CD4-positive, alpha-beta memory T cell (primary cell): ENCODE measurements around the gene GMPPB. TPM values are rescaled to one million over a fixed set of nuclear protein-coding genes. Genes with fewer than 3 reads are reported as not detected.
"Not testable (repeated sequence)": the region's sequence is repeated elsewhere in the genome, so short reads cannot be mapped to it uniquely, and the experiment has no call there.

Experiments
- CTCF ChIA-PET: fragments of 350-600 bp; sonication (Branson Sonifier 250); formaldehyde crosslinking; loops from one replicate; lab custom pipeline; 2021; ENCODE audit warnings: inconsistent platforms; ENCODE audit not compliant: partially characterized antibody; lab: Charles Lee
- POLR2A ChIA-PET: fragments of 350-600 bp; sonication (Branson Sonifier 250); formaldehyde crosslinking; loops from one replicate; lab custom pipeline; 2021; ENCODE audit not compliant: partially characterized antibody; lab: Charles Lee
- DNase-seq, 5 donors: peaks; one replicate each; pipeline versions ENCODE4 v3.0.0 to v3.0.0-alpha.2; 2020 to 2022; ENCODE audit warnings: mixed read lengths in 1 of 5
- H3K27ac ChIP-seq: one replicate; pipeline ENCODE4 v1.7.0; 2013; ENCODE audit warnings: low read depth, low read length
- H3K27me3 ChIP-seq: 2 replicates; pipeline ENCODE4 v1.7.0; 2013; ENCODE audit warnings: mild to moderate bottlenecking, low read length, moderate library complexity; ENCODE audit not compliant: insufficient read depth
- H3K36me3 ChIP-seq: 2 replicates; pipeline ENCODE4 v1.7.0; 2013; ENCODE audit warnings: mild to moderate bottlenecking, low read length, moderate library complexity; ENCODE audit not compliant: insufficient read depth
- H3K4me1 ChIP-seq: 2 replicates; pipeline ENCODE4 v1.7.0; 2013; ENCODE audit warnings: mild to moderate bottlenecking, low read length, moderate library complexity; ENCODE audit not compliant: insufficient read depth
- H3K4me3 ChIP-seq, 2 donors: one replicate each; pipeline ENCODE4 v1.7.0; 2013; ENCODE audit warnings: low read length in 2 of 2, mild to moderate bottlenecking in 1 of 2
- H3K9me3 ChIP-seq, 2 donors: one replicate each; pipeline ENCODE4 v1.7.0; 2013; ENCODE audit warnings: low read length in 2 of 2, control low read depth in 1 of 2; ENCODE audit not compliant: control insufficient read depth in 1 of 2
- H3K27ac Mint-ChIP-seq, 7 donors: one replicate each; pipeline ENCODE4 v1.8.0; 2020 to 2021; ENCODE audit warnings: mixed read lengths in 7 of 7, mild to moderate bottlenecking in 6 of 7, inconsistent platforms in 3 of 7, moderate library complexity in 3 of 7
- H3K27me3 Mint-ChIP-seq, 2 donors: one replicate each; pipeline ENCODE4 v1.8.0; 2020 to 2021; ENCODE audit warnings: mixed read lengths in 2 of 2
- H3K36me3 Mint-ChIP-seq, 2 donors: one replicate each; pipeline ENCODE4 v1.8.0; 2020 to 2021; ENCODE audit warnings: mixed read lengths in 2 of 2, inconsistent platforms in 1 of 2, mild to moderate bottlenecking in 1 of 2
- H3K4me1 Mint-ChIP-seq, 4 donors: one replicate each; pipeline ENCODE4 v1.8.0; 2020 to 2021; ENCODE audit warnings: mixed read lengths in 4 of 4, mild to moderate bottlenecking in 1 of 4
- H3K4me3 Mint-ChIP-seq, 8 donors: one replicate each; pipeline ENCODE4 v1.8.0; 2020 to 2021; ENCODE audit warnings: mixed read lengths in 8 of 8, mild to moderate bottlenecking in 7 of 8, moderate library complexity in 6 of 8, inconsistent platforms in 3 of 8
- H3K9me3 Mint-ChIP-seq, 8 donors: one replicate each; pipeline ENCODE4 v1.8.0; 2020 to 2021; ENCODE audit warnings: mixed read lengths in 8 of 8, mild to moderate bottlenecking in 5 of 8, inconsistent platforms in 3 of 8, moderate library complexity in 1 of 8
- intact Hi-C: fragments of 100-400 bp; cut with micrococcal nuclease; formaldehyde crosslinking; loops from one replicate; pipeline ENCODE4 v1.15.1; 2023
- polyA plus RNA-seq, 2 donors: library from polyadenylated mRNA; unstranded; fragments of 300-500 nt; fragmentation: Illumina TruSeq; gene quantifications; one replicate each; pipeline ENCODE4 v1.2.3, GENCODE V29; 2021
- total RNA-seq, 2 experiments: library from RNA; stranded (reverse); gene quantifications; one replicate each; pipeline ENCODE4 v1.2.3, GENCODE V29; 2021

The GMPPB gene
- total and polyA plus RNA-seq, 4 experiments from 2014 or later = 22.2 to 61.3 (median 41.7) TPM

- Mint-ChIP-seq H3K4me1 (peaks cover 11 to 33% (median 24%) of the 10 kb centered on the region in 4 donors), H3K27ac (peak overlapping the region in 1 of 7 donors; percentile 17)
- H3K27me3 Mint-ChIP-seq, H3K4me3 Mint-ChIP-seq, H3K36me3 Mint-ChIP-seq, CTCF ChIA-PET, H3K9me3 ChIP-seq, intact Hi-C loops, H3K9me3 Mint-ChIP-seq, H3K36me3 ChIP-seq, H3K4me3 ChIP-seq, H3K27me3 ChIP-seq, DNase-seq, H3K27ac ChIP-seq, POLR2A ChIA-PET: not testable (repeated sequence)
- H3K4me1 ChIP-seq = peaks cover 20% of the 10 kb centered on the region
Measured at GRCh38 chr3:49694409-49695070, 29.2 kb downstream of the GMPPB start.

DNA sequence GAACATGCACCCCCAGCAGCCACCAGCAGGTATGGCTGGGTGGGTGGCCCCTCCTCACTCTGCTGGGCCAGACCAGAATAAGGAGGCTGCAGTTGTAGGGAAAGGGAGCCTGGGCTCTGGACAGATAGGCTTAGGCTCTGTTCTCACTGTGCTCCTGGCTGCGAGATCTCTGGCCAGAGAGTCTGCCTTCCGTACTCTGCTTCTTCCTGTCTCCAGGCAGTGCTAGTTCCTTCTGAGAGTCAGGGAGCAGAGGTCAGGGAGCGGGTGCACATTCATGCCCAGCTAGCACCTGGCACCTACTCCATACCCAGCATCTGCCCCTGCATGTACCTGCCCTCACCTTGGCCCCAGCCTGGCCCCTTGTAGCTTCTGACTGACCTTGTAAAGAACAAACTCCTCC, 32.3 kb downstream of the GMPPB start:
- peaks cover 16 to 52% (median 35%) of the 10 kb centered on the region in 4 donors for H3K4me1 Mint-ChIP-seq

GRCh38 chr3:49690856-49691255, 32.9 kb downstream of the GMPPB start:
- POLR2A ChIA-PET, DNase-seq, H3K4me3 ChIP-seq, H3K27me3 Mint-ChIP-seq, H3K27ac ChIP-seq, H3K36me3 Mint-ChIP-seq, H3K27me3 ChIP-seq, intact Hi-C loops, H3K36me3 ChIP-seq, H3K9me3 Mint-ChIP-seq, H3K9me3 ChIP-seq, CTCF ChIA-PET: not testable (repeated sequence)
- Mint-ChIP-seq H3K27ac (peak overlapping the region in 4 of 7 donors; percentile 29 to 96 (median 48)), H3K4me1 (peaks cover 16 to 52% (median 35%) of the 10 kb centered on the region in 4 donors), H3K4me3 (peak overlapping the region; percentile 90 to 99 (median 96))
- H3K4me1 ChIP-seq = peaks cover 27% of the 10 kb centered on the region

More for the DNA sequence above, 32.3 kb downstream of the GMPPB start:
- H3K27ac ChIP-seq, DNase-seq, CTCF ChIA-PET, H3K27me3 Mint-ChIP-seq, H3K4me3 ChIP-seq, H3K36me3 ChIP-seq, H3K9me3 ChIP-seq, H3K9me3 Mint-ChIP-seq, intact Hi-C loops, POLR2A ChIA-PET, H3K27me3 ChIP-seq, H3K36me3 Mint-ChIP-seq: not testable (repeated sequence)
- peak overlapping the region in 5 of 8 donors; percentile 20 to 95 (median 56) for H3K4me3 Mint-ChIP-seq
- peak overlapping the region in 2 of 7 donors; percentile 65 to 71 for H3K27ac Mint-ChIP-seq
- H3K4me1 ChIP-seq = peaks cover 27% of the 10 kb centered on the region

- H3K36me3 Mint-ChIP-seq, H3K27me3 Mint-ChIP-seq, H3K36me3 ChIP-seq, CTCF ChIA-PET, H3K27me3 ChIP-seq, H3K9me3 Mint-ChIP-seq, DNase-seq, H3K9me3 ChIP-seq: not testable (repeated sequence)
- Histone ChIP-seq H3K4me3 (peak overlapping the region; percentile 91 to 98), H3K4me1 (peaks cover 27% of the 10 kb centered on the region), H3K27ac (peak overlapping the region; percentile 72)
- Mint-ChIP-seq H3K27ac (peak overlapping the region; percentile 93 to 98 (median 97)), H3K4me1 (peaks cover 16 to 52% (median 37%) of the 10 kb centered on the region in 4 donors), H3K4me3 (peak overlapping the region; percentile 90 to 99 (median 96))
- POLR2A ChIA-PET = interaction anchor here (1.0 to 1.8 kb wide), 4 partner anchors 10 to 150 kb away, joined by 3 to 5 read pairs (median 4); no protein-coding TSS in a partner anchor
- intact Hi-C loops = loop anchor here (1.0 to 2.0 kb wide), 2 partner anchors 16 to 29 kb away; partner anchors contain the start of genes AMIGO3 and APEH
Measured at GRCh38 chr3:49689908-49690624, 33.7 kb downstream of the GMPPB start.

DNA sequence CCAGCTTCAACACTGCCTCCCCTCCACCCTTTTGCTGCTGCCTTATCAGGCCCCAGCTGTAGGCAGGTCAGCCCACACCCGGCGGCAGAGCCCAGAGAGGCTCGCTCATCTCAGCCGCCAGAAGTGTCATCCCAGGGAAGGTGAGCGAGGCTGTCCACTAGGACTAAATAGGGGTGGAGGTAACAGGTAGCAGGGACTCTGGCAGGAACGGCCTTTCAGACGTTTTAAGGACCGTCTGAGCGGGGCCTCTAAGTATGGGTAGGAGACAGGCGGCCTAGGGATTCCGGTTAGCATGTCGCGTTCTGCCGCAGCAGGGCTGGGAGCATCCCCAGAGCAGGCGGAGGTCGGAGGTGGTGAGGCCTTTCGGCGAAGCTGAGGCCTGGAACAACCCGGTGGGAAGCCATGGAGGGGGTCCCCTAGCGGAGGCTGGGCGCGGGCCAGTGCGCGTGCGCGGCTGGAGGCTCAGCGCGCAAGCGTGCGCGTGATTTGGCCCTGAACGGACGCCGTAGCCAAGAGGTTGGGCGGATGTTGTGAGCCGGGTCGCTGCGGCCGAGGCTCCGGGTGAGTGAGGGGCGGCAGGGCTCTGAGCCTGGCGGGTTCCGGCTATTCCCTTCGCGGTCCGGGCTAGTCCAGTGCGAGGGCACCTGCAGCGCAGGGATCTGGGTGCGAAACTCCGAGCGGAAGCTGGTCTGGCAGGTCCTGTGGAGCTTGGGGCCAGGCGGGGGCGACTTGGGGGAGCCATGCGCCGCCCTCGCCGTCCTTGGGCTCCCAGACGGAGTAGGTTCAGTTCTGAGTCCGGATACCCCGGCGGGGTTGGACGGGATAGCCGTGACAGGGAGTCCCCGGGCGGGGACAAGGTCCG, 34.5 kb downstream of the GMPPB start, which contains the start of the genes MST1 and RNF123:
TSS of gene MST1 (minus strand) at position 429 of the 862 bp plus-strand sequence. CDS start 783 bp downstream, outside the sequence.
TSS of gene RNF123 (plus strand) at position 512 of the 862 bp plus-strand sequence. CDS start 1,609 bp downstream, outside the sequence.
- H3K36me3 Mint-ChIP-seq = peaks cover 0 to 11% of the 10 kb centered on the region in 2 donors
- peak within 1 kb of the TSS; percentile 90 to 99 (median 96) for H3K4me3 Mint-ChIP-seq
- H3K27me3 ChIP-seq = no peaks in the 10 kb centered on the region
- peaks cover 27% of the 10 kb centered on the region for H3K4me1 ChIP-seq
- H3K27me3 Mint-ChIP-seq = peaks cover 2 to 3% of the 10 kb centered on the region in 2 donors
- H3K4me1 Mint-ChIP-seq = peaks cover 16 to 52% (median 35%) of the 10 kb centered on the region in 4 donors
- H3K36me3 ChIP-seq = no peaks in the 10 kb centered on the region
- ChIA-PET CTCF (no interaction called here), POLR2A (interaction anchor here (1.0 to 1.8 kb wide), 5 partner anchors 10 to 149 kb away, joined by 3 to 5 read pairs (median 4); no protein-coding TSS in a partner anchor)
- H3K9me3 ChIP-seq = no peaks in the 10 kb centered on the region
- peak within 1 kb of the TSS; percentile 93 to 98 (median 97) for H3K27ac Mint-ChIP-seq
- intact Hi-C loops = loop anchor here (1.0 to 2.0 kb wide), 2 partner anchors 15 to 30 kb away; partner anchors contain the start of genes AMIGO3 and APEH
- DNase-seq = peak; percentile 90 to 95 (median 92)
- peak within 1 kb of the TSS; percentile 72 for H3K27ac ChIP-seq
- no peaks in the 10 kb centered on the region for H3K9me3 Mint-ChIP-seq
- H3K4me3 ChIP-seq = peak within 1 kb of the TSS; percentile 91 to 98

DNA sequence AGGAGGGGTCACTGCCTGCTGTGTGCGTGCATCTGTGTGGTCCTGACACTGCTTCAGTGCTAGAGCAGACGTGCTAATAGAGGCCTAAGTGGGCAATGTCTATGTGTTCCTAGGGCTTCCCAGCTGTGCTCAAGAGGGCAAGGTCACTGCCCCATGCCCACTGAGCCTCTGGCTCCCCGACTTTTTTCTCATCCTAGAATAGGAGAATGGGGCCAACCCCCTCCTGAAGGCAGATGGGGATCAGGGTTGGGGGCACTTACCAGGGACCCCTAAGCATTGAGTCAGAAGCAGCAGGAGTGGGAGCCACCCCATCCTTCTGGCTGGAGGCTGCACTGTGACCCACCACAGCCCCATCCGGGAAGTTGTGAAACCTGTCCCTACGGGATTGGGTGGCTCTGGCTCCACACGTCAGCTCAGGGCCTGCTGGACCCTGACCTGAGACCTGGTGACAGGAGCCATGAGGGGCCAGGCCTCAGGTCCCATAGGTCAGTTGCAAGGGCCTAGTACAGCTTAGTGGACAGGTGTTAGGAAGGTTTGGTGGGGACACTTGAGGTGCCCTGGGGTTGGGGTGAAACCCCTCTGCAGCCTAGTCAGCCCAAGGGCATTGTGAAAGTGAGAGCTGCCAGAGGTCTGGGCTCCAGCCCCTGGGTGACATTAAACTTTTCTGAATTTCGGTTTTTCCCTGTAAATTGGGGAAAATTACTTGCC, 35.3 kb downstream of the GMPPB start:
- peak overlapping the region; percentile 72 for H3K27ac ChIP-seq
- H3K4me3 ChIP-seq = peak overlapping the region; percentile 91 to 98
- DNase-seq, H3K36me3 ChIP-seq, H3K27me3 ChIP-seq, H3K9me3 Mint-ChIP-seq, H3K9me3 ChIP-seq, H3K27me3 Mint-ChIP-seq, CTCF ChIA-PET: not testable (repeated sequence)
- POLR2A ChIA-PET = interaction anchor here (1.2 to 1.8 kb wide), 4 partner anchors 9 to 149 kb away, joined by 3 to 5 read pairs (median 4); no protein-coding TSS in a partner anchor
- H3K27ac Mint-ChIP-seq = peak overlapping the region; percentile 93 to 98 (median 97)
- peaks cover 0 to 15% of the 10 kb centered on the region in 2 donors for H3K36me3 Mint-ChIP-seq
- H3K4me1 Mint-ChIP-seq = peaks cover 14 to 47% (median 30%) of the 10 kb centered on the region in 4 donors
- H3K4me3 Mint-ChIP-seq = peak overlapping the region; percentile 90 to 99 (median 96)
- intact Hi-C loops = loop anchor here (1.0 to 2.0 kb wide), 2 partner anchors 14 to 30 kb away; partner anchors contain the start of genes AMIGO3 and APEH
- H3K4me1 ChIP-seq = peaks cover 27% of the 10 kb centered on the region
